Stimulated activated CD8-positive, alpha-beta memory T cell treated with anti-CD3 and anti-CD28 coated beads, Interleukin-4, amount 100 ng/mL, for 1 hour (primary cell): ENCODE results near the gene KLHL26.

Experiments used
- DNase-seq, 2 donors: peaks; one replicate each; pipeline ENCODE4 v3.0.0-alpha.2; 2020; ENCODE audit warnings: low read depth in 2 of 2, low spot score in 1 of 2

KLHL26 gene

DNA sequence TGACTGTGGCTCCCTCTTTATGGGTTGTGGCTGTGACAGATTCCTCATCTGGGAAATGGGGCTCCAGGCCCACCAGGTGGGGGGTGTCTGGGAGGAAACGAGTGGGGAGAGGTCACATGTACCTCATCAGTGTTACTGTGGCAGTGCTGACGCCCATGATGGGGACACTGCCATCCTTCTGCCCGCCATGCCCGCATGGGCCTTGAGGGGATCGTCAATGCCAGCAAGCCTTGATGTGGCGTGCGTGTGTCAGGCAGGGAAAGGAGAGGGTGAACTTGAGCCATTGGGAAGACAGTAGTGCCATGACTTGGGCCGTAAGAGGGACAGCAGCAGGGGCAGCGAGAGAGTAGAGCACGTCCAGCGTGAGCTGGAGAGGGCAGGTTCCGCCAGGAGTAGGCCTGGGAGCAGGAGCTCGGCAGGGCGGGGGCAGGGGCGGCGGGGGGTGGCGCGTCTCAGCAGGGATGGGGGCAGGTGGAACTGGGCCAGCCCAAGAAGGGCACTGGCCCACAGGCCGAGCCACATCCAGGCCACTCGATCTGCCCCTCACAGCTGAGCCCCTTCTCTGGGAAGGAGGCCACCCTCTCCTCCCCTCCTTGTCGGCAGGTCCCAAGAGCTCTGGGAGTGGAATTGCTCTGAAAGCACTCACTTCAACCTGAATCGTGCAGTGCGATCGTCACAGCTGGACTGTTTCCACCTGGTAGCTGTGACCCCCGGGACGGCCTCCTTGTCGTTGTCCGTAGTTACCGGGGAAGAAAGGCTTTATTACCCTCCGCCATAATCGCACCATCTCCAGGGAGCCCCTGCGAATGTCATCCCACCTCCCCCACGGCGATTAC is 9.9 kb downstream of the KLHL26 start:
- DNase-seq, result no peak

DNA sequence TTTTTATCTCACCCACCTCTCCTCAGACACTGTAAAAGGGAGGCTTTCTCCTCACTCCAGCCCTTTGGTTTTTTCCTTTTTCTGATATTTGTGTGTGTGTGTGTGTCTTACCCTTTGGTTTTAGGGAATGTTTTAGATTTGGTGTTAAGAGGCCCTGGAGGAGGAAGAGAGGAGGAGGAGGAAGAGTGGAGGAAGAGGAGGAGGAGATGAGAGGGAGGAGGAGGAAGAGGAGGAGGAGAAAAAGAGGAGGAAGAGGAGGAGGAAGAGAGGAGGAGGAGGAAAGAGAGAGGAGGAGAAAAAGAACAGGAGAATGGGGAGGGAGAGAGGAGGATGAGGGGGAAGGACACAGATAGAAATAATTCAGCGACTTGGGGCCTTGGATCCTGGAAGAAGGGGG is 10.5 kb downstream of the KLHL26 start:
- DNase-seq, result no peak

DNA sequence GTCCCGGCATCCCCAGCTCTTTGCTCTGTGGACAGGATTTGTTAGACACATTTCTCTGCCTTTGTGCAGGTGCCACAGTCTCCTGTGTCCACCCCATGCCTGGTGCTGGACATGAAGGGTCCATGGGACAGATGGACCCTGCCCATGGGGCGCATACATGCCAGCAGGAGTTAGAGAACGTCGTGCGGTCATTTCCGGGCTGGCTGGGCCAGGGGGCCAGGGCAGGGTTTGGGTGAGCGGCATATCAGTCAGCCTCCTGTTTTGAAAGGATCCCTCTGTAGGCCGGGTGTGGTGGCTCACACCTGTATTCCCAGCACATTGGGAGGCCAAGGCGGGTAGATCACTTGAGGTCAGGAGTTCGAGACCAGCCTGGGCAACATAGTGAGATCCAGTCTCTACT is 11.0 kb downstream of the KLHL26 start:
- no peak for DNase-seq

DNA sequence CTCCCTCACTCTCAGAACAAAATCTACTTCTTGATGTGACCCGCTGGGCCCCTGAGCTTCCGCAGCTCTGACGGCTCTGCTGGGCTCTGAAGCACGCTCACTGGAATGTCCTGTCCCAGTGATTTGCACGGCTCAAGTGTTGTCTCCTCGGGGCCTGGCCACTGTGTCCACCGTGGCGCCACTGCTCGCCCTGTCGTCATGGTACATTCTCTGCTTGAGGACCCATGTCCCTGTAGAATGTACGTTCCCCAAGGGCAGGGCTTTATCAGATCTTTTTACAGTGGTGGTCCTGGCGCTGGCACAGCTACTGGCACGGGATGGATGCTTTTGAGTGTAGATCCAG is 12.1 kb downstream of the KLHL26 start:
- DNase-seq, result no peak

DNA sequence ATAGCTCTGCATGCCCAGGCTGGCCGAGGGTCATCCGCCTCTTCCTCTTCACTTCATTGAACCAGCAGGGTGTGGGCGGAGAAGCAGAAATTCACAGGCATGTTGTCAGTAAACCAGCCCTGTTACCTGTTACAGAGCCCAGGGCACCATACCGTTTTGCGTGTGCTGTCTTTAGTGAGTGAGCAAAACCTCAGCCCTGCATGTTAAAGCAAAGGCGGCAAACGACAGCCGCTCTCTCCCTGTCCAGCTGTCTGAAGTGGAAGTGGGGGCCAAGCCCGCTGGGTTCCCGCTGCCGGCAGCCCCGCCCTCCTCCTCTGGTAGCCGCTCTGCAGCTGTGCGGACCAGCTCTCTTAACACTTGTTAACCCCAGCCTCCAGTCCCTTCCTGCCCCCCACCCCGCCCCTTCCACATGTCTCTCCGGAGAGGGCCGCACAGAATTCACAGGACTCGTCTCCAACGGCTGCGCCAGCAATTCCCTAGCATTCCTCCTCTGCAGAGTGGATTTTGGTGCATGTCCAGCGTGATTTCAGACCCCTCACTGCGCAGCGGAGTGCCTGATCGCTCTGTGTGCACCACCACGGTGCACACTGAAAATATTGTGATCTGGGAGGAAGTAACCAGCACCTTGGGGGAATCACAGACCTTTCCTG is 12.7 kb downstream of the KLHL26 start:
- no peak for DNase-seq

DNA sequence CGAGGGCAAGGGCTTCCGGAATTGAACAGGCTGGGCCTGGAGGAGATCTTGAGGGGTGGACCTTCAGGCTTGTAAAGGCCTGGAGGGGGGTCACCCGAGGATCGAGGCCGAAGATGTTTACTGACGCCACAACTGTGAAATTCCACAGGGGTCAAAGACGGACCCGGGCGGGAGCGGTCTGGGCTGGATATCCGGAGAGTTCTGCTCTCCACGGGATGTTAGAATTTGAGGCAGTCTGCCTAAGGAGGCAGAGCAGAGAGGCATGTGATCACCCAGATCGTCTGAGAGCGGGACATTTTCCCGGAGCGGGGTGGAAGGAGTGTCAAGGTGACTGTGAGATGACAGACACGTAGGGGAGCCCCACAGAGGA is 13.2 kb downstream of the KLHL26 start:
- no peak for DNase-seq

DNA sequence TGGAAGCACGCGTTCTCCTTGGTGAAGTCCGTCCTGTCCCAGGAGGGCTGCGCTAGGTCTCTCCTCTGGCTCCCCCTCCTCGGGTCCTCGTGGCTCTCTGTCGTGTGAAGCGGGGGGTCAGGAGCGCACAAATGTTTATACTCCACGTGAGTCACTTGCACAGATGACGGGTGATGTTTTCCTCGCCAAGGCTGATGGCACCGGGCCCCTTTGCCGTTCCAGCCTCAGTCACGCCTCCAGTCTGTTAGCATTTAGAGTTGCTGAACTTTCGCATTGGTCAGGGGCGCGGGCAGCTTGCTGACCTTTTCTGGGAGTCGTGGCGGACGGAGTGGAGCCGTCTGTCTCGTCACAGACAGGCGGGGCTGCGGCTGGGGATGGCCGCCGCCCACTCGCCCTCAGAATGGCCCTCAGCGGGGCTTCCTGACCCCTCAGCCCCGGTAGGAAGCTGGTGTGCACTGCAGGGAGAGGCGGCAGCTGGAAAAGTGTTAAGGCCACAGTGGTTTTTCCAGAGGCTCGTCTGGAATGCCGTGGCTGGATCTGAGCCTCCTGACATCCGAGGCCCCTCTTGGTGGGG is 13.7 kb downstream of the KLHL26 start:
- DNase-seq, result no peak

DNA sequence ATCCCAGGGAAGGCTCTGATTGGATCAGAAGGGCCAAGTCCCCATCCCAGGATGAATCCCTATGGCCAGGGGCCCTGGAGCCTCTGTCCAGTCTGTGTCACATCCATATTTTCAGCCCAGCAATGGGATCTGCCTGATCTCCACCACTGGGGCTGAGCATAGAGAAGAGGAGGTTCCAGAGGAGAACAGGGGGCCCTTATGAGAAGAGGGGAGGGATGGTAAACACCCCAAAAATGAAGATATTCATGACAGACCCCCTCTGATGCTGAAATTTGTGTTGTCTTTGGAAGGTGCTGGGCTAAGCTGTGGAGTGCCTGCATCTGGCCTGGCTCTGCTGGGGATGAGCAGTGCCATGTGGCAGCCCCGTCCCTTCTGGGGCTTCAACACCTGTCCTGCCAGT is 14.5 kb downstream of the KLHL26 start:
- DNase-seq, result no peak

DNA sequence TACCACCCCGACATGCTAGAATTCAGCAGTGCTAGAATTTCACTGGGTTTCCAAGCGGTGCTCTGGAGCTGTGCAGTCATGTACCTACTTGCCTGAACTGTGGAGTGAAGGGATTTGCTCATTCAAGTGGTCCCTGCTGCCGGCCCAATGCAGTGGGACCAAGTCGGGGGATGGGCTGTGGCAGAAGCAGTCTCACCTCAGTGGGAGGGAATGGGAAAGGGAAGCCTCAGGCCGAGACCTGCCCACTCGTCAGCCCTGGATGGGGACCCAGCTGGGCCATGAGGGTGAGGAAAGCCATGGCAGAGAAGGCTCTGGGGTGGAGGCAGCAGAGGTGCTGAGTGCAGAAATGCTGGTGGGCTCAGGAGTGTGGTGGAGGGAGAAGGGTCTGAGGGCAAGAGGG is 14.9 kb downstream of the KLHL26 start:
- no peak for DNase-seq

DNA sequence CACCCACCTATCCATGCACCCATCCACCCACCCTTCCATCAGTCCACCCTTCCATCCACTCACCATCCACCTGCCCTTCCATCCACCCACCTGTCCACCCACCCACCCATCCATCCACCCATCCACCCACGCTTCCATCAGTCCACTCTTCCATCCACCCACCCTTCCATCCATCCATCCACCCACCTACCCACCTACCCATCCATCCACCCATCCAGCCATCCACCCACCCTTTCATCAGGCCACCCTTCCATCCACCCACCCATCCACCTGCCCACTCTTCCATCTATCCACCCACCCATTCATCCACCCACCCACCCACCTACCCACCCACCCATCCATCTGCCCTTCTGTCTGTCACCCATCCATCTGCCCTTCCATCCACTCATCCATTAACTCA is 17.0 kb downstream of the KLHL26 start:
- DNase-seq, result no peak

DNA sequence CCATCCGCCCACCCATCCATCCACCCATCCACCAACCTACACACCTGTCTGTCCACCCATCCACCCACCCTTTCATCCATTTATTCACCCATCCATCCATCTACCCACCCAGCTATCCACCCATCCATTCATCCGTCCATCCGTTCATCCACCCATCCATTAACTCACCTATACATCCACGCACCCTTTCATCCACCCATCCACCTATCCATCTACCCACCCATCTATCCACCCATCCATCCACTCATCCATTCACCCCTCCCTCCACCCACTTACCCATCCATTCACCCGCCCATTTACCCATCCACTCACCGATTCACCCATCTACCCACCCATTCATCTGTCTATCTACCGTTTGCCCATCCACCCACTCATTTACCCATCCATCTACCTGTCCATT is 17.6 kb downstream of the KLHL26 start:
- no peak for DNase-seq

DNA sequence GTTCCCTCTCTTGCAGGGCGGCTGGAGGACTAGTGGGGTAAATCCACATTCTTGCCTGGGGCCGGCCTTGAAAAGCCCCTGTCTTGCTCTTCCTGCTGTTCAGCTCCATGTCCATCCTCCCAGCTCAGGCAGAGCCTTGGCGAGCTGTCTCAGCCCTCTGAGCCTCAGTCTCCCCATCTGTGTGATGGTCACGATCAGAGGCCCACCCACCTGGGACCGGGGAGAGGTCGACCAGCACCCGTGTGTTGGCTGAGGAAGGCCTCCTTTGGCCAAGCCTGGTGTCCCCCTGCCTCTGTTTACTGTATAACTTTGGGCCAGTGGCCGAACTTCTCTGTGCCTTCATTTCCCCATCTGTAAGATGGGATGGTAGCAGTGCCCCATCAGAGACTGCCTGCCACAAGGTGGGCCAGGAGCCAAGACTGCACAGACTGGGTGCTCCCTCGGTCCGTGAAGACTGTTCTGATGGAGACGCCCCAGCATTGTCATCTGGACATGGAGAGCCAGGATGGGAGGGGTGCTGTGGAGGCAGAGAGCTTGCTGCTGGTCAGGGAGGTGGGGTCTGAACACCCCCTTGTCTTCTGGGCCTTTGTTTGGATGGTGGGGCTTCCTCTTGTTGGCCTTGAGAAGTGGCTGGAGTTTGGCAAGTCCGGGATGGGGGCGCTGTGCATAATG is 18.5 kb downstream of the KLHL26 start:
- no peak for DNase-seq

DNA sequence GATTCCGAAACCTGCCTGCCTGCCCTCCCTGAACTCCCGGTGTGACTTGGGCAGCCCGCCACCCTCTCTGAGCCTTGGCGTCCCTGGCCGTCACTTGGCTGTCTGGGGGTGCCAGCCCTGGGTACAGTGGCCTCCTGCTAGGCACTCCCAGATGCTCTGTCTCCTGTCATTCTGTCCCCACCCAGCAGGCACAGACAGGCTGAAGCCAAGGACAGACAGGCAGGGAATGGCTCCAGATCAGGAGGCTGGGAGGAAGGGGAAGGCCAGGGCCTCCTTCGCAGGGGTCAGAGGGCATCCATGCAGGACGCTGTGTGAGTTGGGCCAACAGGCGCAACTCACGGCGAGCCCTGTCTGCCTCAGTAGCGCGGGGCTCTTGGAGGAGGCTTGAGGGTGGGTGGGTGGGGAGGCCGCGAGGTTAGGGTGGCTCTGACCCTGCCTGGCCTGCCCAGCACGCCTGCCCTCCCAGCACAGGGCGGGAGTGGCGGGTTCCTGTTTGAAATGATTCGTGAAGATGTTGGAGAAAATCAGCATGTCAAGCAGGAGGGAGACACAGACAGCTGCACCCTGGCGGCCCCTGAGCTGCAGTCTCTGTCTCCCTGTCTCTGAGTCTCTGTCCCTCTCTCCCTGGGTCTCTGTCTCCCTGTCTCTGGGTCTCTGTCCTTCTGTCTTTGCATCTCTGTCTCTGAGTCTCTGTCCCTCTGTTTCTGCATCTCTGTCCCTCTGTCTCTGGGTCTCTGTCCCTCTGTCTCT is 19.7 kb downstream of the KLHL26 start:
- no peak for DNase-seq

DNA sequence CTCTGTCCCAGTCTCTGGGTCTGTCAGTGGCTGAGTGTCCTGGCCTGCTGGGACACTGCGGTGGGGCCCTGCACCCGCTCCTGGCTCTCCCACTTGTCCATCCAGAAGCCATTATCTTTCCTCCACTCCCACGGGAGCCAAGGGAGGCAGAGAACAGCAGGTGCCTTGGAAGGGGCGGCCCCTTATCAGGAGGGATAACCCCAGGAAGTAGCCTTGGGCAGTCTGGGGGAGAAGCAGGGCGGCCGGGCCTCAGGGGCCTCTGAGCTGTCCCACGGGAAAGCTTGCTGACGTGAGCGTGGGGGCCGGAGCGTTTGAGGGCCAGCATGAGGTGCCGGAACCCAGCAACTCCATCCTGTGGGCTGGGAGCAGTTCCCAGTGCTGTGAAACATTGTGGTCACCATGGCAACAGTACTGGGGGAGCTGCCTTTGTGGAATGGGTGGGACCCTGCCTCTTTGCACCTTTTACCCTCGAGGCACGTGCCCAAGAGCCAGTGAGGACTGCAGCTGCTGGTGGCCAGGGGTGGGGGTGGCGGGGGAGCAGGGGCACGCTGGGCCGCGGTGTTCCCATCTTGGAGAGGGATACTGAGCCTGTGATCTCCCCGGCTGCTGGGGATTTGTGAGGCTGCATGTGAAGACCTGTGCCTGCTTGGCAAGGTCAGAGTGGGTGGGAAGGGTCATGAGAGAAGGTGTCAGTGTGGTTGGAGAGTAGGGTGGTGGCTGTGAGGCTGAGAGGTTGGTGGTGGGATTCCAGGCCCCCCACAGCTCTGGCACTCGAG is 20.9 kb downstream of the KLHL26 start:
- no peak for DNase-seq

DNA sequence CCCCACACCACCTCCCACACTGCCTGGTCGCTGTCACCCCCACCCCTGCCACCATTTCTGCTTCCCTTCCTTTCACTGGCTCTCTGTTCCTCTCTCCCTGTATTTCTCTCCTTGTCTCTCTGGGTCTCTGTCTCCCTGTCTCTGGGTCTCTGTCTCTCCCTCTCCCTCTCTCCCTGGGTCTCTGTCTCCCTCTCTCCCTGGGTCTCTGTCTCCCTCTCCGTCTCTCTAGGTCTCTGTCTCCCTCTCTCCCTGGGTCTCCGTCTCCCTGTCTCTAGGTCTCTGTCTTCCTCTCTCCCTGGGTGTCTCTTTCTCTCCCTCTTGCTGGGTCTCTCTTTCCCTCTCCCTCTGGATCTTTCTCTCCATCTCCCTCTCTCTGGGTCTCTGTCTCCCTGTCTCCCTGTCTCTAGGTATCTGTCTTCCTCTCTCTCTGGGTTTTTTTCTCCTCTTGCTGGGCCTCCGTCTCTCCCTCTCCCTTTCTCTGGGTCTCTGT is 21.6 kb downstream of the KLHL26 start:
- DNase-seq, result no peak

DNA sequence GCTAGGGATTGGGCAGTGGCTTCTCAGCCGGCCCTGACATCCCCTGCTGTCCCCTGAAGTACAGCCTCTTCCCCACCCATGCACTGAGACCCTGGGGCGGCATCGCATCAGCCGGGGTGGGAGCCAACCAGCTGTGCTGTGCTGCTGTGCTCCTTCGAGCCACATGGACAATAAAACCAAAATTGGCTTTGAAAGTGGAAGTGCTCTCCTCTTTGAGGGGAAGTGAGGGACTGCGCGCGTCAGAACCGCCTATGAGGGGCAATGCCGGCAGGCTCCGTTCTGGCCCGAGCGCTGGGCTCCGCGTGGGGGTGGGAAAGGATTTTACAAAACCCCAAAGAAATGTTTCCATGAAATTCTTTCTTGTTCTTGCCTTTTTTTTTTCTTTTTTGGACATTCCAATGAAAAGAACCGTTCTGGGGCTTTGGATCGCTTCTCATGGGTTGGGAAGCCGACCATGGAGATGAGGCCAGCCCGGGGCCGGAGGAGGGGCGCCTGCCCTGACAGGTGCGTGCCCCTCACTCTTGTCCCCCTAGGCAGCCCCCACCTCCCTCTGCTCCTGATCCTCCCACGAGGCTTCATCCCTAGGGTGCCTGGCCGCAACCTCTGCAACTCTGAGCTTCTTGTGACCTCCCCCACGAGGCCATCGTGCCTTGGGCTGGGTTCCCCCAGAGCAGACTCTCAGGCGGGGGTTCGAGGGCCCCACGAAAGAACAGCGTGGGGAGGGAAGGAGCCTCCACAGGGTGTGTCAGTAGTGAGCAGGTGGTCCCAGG is 22.6 kb downstream of the KLHL26 start:
- DNase-seq, result no peak

DNA sequence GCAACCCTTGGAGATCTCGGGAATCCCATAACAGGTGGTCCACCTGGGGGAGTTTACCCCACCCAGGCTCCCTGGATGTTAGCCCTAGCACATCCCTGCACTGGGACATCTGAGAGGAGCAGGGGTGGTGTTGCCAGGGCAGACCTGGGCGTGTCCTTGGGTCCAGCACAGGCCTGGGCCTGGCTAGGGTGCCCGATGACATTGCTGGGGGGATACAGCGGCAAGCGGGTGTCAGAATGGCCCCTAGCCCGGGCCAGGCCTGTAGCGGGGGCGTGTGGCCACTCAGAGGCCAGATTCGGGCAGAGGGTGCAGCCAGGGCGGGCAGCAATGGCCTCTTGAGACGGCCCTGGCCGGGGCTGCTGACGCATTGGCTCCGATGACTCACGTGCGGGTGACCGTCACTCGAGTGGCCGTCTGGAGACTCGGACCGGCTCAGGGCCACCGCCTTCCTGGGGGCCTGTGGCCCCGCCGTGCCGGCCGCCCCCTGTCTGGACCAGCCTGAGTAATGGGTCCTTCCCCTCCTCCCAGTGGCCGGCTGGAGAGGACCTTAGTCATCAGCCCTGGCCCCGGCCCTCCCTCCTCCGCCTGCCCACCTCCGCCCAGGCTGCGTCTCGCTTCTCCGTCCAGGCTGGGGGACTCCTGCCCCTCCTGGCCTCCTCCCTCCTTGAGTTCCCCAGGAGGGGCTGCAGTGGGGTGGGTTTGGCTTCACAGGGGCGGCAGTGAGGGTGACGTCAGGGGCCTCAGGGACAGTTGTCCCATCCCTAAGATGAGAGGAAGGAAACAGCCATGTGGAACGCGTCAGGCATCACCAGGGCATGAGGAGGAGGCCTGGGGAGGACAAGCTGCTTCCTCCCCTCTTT is 23.5 kb downstream of the KLHL26 start:
- DNase-seq, result no peak

DNA sequence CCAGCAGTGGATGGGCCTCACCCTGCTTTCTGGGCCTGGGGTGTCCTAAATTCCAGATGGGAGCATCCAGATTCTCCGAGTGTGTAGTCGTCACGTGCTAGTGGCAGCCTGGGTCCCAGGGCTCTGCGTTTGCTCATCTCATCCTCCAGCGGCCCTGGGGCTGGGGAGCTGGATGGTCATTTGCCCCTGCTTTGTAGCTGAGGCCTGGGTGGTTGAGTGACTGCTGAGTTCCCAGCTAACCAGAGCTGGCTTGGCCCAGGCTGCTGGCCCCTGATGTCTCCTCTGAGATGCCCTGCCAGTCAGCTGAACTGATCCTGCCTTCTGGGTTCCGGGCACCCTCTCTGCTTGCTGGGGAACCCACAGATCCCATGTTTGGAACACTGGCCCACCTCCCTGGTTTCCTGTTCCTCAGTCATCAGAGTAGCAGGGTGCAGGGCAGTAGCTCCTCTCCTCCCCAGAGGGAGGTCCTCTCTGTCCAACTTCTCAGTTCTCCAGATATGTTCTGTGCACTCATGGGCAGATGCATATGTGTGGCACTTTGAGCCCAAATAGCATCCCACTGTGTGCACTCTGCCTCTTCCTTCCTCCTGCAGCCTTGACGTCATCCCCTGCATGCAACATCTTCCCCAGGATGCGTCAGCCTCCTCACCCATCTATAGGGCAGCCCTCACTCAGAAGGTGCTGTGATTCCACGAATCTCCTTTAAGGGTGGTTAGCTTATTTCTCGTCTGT is 24.3 kb downstream of the KLHL26 start:
- DNase-seq, result no peak
